ENCODE data around the gene ZFP92.

ZFP92 gene

DNA sequence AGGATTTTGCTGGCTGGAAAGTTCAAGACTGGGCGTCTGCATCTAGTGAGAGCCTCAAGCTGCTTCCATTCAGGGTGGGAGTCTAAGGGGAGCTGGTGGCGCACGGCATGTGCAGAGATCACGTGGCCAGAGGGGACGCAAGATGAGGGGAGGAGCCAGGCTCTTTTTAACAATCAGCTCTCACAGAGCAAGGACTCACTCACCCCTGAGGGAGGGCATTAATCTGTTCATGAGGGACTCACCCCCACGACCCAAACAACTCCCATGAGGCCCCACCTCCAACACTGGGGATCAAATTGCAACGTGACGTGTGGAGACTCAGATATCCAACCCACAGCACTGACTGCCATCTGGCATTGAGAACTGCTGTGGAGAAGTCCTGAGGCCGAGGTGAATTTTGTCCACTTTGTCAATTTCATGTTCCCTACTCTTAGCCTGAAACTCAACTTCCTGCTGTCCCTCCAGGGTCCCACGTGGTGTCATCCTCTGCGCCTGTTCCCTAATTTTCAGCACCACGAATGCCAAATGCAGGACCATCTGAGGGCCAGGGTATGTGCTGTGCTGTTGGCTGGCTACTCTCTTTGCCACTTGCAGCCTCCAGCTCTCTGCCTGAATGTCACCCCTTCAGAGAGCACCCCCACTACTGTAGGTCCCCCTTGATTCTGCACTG lies 5.6 kb downstream of the ZFP92 start:
- no peak overlapping the region for H3K4me3 ChIP-seq
- no peak for TF ChIP-seq CTCF (IDR thresholded peaks at IDR 0.05)
- no peak overlapping the region for H3K27ac ChIP-seq
- no peak for DNase-seq (ENCODE audit: low spot score)

- Histone ChIP-seq H3K4me3 (no peak overlapping the region), H3K27ac (no peak overlapping the region)
- DNase-seq (ENCODE audit: low spot score) = no peak
- no peak for TF ChIP-seq CTCF (IDR thresholded peaks at IDR 0.05)
These were observed 6.4 kb downstream of the ZFP92 start for GRCh38 chrX:153417637-153418036.

DNA sequence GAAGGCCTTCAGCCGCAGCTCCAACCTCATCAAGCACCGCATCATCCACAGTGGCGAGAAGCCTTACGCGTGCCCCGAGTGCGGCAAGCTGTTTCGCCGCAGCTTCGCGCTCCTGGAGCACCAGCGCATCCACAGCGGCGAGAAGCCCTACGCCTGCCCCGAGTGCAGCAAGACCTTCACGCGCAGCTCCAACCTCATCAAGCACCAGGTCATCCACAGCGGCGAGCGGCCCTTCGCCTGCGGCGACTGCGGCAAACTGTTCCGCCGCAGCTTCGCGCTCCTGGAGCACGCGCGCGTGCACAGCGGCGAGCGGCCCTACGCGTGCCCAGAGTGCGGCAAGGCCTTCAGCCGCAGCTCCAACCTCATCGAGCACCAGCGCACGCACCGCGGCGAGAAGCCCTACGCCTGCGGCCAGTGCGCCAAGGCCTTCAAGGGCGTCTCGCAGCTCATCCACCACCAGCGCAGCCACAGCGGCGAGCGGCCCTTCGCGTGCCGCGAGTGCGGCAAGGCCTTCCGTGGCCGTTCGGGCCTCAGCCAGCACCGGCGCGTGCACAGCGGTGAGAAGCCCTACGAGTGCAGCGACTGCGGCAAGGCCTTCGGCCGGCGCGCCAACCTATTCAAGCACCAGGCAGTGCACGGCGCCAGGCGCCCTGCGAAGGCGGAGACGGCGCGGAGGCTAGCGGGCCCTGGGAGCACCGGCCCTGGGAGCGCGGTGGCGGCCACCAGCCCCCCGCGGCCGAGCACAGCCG lies 9.8 kb downstream of the ZFP92 start:
- no peak for TF ChIP-seq CTCF (IDR thresholded peaks at IDR 0.05)
- Histone ChIP-seq H3K27ac (no peak overlapping the region), H3K4me3 (no peak overlapping the region)
- DNase-seq (ENCODE audit: low spot score) = no peak

DNA sequence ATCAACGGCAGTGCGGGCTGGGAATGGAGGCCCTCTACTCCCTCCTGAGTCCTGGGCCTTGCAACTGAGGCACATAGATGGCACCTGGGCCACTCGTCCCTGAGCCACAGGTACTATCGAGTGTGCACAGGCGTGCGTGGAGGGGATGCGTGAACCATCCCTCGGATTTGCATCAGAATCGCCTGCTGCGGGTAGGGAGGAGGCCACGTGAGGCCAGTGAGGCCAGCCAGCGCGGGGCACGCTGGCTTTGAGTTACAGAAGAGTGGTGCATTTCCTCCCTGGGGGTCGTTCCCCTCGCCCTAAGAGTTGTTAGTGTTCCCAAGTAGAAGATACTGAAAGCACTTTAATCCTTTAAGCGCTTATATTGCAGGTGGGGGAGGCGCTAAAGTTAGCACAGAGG lies 10.6 kb downstream of the ZFP92 start:
- no peak for TF ChIP-seq CTCF (IDR thresholded peaks at IDR 0.05)
- H3K27ac ChIP-seq = no peak overlapping the region
- DNase-seq (ENCODE audit: low spot score) = no peak
- H3K4me3 ChIP-seq = no peak overlapping the region

- no peak for TF ChIP-seq CTCF (IDR thresholded peaks at IDR 0.05)
- Histone ChIP-seq H3K4me3 (no peak overlapping the region), H3K27ac (no peak overlapping the region)
- no peak for DNase-seq (ENCODE audit: low spot score)
These were observed 12.4 kb downstream of the ZFP92 start for GRCh38 chrX:153423652-153424051.

GRCh38 chrX:153426204-153426603 lies 14.9 kb downstream of the ZFP92 start:
- no peak for DNase-seq (ENCODE audit: low spot score)
- Histone ChIP-seq H3K27ac (no peak overlapping the region), H3K4me3 (no peak overlapping the region)
- TF ChIP-seq CTCF (IDR thresholded peaks at IDR 0.05) = no peak

DNA sequence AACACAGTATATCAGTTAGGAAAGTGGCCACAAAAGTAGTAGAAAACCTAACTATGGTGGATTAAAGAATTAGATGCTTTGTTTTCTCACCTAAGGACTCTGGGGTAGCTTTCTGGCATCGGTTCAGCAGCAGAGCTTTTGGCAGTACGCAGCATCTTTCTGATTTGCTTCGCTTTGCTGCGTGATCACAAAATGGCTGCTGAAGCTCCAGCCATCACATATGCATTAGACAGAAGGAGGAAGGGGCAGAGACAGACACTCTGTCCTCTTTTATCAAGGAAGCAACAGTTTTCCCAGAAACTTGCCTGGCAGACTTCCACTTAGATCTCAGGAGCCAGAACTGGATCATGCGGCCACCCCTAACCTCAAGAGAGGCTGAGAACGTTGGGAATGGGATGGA lies 19.5 kb downstream of the ZFP92 start:
- no peak for TF ChIP-seq CTCF (IDR thresholded peaks at IDR 0.05)
- Histone ChIP-seq H3K27ac (no peak overlapping the region), H3K4me3 (no peak overlapping the region)
- DNase-seq (ENCODE audit: low spot score) = no peak
